ENCODE results near the gene NCOA1.
"Not testable (repeated sequence)": the region's sequence is repeated elsewhere in the genome, so short reads cannot be mapped to it uniquely, and the experiment has no call there.

NCOA1 gene

DNA sequence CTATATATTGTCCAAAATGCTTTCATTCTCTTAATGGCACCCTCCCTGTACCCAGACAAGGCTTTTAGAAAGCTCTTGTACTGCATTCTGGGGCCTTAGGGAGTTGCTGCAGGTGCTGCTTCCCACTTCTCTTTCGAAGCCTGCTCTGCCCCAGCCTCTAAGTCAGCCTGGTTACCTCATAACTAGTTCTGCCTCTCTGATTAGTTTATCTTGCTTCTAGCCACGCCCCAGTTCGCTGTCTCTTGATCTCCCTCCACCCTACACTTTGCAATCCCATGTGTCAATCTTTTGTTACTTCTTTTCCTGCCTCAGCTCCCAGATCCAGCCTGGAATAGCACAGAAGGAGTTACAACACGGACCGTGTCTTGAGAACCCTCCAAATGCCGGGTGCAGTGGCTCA, 13.8 kb upstream of the NCOA1 start:
- no peak for DNase-seq

DNA sequence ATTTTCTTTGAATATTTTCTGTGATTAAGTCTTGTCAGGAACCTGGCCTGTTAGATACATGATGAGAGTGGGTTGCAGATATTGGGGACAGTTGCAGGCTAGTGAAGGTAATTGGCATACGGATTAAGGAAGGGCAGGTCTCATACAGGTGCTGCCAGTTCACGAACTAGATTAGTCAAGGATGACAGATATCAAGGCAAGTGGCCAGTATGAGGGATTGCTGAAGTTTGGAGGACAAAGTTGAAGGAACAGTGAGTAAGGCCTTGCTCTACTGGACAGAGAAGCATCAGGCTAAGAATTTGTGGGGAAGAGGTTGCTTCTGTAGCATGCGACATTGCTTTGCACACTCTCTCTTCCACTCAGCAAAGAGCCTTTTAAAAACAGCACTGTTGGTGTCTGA, 12.8 kb upstream of the NCOA1 start:
- no peak for DNase-seq

DNA sequence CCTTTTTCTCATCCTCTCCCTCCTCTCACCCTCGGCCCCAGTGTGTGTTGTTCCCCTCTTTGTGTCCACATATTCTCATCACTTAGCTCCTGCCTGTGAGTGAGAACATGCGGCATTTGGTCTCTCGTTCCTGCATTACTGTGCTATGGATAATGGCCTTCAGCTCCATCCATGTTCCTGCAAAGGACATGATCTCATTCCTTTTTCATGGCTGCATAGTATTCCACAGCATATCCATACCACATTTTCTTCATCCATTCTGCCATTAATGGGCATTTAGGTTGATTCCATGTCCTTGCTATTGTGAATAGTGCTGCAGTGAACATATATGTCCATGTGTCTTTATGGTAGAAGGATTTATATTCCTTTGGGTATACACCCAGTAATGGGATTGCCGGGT, 10.8 kb upstream of the NCOA1 start:
- DNase-seq: no peak

DNA sequence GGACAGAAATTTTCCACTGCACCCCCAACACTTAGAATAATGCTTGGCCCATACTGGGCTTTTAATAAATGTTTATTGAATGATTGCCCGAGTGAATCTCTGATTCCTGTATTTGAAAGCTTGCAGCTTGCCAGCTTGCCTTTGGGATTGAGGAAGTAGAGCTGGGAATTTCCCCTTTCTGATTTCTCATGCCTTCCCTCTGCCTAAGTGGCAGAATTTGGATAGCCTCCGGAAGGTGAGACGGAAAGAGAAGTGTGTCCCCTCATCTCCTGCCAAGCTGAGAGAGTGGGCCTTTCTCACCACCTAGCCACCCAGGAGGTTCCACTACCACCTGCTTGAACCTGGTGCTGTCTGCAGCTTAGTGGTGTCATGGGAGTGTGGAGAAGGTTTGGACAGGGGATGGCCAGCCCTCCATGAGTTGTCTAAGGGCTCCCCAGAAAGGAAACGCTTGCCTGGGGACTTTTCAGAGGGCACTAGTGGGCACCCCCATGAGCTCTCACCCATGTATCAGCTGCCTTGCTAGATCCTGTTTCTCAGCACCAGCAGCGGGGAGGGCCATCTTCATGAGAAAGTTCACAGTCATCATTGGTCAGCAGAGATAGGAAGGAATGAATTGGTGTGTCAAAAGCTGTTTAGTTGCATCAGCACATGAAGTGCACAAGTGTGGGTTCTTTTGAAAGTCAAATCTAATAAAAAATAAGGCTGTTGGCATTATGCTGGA, 8.6 kb upstream of the NCOA1 start:
- DNase-seq: no peak

DNA sequence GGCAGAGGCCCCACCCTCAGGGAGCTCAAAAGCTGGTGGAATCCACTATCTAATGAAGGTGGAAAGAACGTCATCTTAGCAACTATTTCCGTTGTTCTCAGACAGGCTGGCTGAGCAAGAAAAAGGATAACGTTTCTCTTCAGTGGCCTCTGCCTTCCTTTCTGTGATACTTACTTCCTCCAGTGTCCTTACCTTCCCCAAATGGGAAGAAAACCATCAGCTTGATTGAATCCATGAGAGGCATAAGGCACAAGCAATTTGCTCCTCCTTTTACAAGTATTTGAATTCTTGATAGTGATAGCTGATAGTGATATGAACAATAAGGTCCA, 8.1 kb upstream of the NCOA1 start:
- DNase-seq: no peak

DNA sequence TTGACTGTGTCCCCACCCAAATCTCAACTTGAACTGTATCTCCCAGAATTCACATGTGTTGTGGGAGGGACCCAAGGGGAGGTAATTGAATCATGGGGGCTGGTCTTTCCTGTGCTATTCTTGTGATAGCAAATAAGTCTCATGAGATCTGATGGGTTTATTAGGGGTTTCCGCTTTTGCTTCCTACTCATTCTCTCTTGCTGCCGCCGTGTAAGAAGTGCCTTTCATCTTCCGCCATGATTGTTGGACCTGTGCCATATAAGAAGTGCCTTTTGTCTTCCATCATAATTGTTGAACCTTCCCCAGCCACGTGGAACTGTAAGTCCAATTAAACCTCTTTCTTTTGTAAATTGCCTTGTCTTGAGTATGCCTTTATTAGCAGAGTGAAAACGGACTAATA, 6.4 kb upstream of the NCOA1 start:
- not testable (repeated sequence) for DNase-seq

DNA sequence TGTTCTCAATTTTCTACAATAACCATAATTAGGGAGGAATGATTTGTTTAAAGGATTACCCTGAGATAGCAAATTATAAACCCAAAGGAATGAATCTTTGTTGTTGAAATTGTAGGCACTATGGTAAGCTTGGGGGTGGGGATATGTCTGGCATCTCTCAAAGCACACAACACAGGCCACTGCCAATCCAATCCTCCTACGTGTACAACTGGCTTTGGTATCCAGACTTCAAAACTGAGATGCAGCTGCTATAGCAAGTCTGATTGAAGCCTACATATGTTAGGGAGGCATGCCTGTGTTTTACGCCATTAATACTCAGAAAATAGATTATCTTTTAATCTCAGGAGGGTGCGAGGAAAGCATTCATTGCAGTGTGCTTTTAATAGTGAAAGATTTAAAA, 5.9 kb upstream of the NCOA1 start:
- DNase-seq: no peak

DNA sequence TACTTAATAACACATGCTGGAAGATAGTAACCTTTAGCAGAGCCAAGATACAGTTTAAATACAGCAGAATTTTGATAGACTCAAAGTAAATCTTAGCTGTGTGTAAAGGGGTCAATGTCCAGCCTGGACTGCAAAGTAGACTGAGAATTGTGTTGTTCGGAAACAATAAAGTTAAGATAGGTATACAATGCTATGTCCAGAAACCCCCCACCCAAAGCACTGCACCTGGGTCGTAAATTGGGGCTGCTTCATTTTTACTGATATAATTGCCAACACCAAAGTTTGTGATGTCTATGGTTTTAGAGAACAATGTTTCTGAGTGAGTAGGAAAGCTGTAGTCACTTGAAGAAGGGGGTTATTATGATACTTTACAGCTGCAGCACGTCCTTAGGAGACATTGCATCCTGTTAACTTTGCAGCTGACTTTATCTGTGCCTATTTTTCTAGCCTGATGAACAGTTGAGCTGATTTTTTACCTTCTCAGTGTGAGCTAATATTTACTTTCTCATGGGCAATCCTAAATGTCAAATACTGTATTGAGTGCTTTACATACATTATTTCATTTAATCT, 4.3 kb upstream of the NCOA1 start:
- no peak for DNase-seq

DNA sequence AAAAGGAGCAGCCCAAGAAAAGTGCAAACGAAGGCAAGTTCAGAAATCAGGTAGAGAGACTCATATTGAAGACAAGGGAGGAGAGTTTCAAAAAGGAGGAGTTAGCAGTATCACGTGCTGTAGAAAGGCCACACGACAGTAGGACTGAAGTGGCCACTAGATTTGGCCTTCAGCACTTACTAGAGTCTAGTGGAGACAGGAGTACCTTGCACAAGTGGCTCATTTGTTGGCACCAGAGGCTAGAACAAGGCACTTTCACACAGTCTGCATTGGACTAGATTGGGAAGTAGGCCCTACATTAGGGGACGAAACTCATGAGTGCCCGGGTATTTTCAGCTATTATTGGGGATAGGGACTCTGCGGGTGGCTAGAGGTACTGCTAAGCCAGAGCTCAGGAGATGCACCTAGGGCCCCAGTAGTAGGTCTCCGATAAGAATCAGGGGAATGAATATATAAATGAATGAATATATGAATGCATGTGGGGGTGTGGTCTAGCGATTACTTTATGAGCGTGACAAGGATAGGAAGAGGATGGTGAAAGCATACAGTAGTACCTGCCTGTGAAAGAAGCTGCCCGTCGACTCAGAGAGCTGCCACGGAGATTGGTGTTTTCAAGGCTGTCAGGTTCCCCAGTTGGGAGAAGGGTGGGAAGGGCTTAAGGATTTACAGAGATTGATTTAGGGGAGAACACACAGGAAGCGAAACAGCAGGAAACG, 1.4 kb upstream of the NCOA1 start:
- no peak for DNase-seq

DNA sequence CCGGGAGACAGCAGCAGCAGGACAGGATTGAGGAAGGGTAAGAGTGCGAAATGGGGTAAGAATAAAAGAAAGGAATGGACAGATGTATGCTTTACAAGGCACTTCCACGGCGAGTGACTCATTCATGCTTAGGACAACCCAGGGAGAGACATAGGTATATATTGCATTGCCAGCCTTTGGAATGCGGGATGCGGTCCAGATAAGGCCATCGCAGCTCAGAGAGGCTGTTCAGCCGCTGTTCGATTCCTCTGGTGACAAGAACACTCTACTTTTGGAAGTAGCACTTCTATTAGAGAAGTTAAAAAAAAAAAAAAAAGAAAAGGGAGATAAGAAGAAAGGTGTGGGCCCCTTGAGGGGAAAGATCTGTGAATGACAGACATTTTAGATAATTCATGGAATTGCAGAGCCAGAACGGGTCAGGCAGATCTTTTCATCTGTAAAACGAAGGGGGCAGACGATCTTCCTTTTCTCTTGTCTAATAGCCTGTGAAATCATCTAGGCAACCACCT, 819 bp upstream of the NCOA1 start:
- DNase-seq: no peak

DNA sequence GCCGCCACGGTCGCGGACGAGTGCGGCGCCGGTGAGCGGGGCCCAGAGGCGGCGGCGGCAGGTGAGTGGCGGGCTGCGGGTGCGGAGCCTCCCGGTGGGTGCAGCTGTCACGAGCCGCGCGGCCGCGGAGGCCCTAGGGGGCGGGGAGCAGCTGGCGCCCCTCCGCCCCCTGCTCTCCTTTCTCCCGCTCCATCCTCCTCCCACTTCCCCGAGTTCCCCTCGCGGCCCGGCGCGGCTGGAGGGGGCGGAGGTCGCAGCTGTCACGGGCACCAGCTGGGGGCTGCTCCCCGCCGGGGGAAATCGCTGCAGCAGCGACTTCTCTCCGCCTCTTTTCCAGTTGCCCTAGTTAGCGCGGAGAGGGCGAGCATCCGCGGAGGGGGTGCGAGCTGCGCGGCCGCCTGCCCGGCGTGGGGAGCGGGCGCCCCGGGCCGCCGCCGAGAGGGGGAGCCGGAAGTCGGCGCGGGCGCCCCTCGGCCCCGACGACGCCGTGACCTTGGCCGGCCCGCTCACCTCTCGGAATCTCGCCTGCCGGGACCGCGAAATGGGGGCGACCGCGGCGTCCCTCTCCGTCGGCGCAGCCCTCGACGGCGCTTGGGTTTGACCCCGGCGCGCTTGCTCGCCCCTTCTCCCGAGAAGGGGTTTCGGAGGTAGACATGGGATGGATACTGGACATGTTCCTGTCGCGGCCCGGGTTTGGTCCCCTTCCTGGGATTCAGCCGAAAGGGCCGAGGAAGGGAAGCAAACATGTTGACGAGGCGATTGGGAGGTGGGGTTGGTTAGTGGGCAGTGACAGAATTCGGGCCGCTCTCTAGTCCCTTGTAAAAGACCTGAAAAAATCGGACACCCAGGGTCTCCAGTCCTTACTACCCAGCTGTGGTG, 727 bp downstream of the NCOA1 start:
- DNase-seq: no peak

DNA sequence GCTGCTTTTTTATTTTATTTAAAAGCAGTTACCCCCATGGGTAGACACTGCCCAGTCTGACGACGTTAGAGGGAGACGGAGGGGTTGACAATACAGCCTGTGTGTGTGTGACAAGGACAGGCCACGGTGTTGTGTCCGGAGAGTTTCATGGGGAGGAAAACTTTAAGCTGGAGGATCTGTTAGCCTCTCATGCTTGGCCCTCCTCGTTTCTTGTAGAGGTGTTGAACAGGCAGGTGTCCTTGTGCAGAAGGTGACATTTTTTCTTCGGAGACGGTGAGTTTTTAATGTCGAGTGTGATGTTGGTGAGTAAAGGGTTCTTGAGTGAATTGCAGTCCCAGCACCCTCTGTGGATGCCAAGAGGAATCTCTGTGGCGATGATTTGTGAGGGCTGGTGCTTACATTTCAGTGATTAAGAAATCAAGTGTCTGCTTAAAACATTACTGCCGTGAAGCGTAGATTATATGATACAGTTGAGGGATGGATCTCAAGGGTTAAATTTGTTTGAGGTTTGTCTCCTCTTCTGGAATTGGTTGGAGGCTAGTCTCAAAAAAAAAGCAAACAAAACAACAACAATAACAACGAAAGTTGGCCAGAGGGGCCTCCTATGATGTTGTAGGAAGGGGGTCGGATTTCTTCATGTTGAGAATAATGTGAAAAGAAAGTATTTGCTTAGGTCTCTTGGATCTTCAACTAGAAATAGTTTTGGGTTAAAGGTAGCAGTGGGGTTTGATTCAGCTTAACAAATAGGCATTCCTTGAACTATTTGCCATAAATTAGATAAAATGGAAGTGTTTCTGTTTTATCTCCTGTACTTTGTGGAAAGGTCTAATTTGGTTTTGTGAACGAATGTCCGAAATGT, 1.6 kb downstream of the NCOA1 start:
- DNase-seq: no peak

DNA sequence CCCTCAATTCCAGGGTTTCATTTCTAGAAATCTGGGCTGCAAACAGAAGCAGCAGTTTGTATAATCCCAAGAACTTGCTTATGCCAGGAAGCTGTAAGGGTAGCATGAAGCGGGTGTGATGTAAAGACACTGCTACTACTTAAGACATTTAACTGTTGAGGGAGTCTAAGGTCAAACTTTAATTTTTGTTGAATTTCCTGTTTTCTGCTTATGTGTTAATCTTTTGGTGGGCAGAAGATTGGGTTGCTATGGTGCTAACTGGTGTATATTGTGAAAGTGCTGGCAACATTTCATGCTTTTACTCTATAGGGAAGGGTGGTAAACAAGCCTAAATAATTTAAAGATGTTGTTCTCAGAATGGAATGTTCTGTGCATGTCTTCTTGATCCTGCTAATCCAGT, 2.7 kb downstream of the NCOA1 start:
- DNase-seq: no peak

DNA sequence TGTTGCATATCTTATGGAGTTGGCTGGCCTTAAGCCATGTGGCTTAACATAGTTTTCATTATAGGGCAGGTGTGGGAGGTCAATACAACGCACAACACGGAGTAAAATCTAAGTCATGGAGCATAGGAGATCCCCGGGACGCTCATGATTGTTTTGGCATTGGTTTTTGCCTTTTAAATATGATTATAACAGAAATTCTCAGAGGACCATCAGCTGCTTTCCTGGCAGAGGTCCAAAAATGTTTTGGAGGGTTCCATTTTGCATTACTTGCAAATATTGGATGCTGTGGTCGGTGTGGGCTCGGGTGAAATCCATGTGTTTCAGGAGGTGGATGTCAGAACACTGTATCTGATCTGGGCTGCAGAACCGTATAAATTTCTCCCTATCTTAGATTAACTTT, 3.4 kb downstream of the NCOA1 start:
- DNase-seq: no peak

DNA sequence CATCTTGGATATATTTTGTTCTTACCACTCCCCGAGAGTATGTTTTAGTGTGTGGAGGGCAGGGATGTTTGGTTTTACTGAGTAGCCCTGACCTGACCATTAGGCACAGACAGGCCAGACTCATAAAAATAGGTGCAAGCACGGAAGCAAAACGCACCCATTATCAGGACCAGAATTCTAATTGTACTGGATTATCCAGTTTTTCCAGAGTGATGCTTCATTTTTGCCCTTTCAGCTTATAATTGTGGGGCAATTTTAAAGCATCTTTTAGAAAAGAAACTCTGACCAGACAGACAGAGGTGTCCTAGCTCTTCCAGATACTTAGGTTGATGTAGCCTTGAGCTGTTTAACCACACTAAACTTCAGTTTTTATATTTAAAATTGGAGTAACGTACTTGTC, 4.4 kb downstream of the NCOA1 start:
- DNase-seq: no peak

DNA sequence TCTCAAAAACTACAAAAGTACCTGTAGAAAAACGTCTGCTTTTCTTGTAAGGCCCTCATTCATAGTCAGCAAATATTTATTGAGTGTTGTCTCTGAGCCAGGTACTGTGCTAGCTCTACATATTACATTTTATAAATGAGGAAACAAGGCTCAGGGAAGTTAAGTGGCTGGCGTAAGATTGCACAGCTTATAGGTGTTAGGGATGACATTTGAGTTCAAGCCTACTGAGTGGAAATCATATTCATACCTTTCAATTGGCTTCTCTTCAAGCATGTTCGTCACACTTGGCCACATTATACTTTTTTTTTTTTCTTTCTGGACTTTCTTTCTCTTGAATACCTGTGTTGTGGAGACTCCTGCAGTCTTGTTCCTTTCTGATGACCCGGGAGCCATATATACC, 5.9 kb downstream of the NCOA1 start:
- no peak for DNase-seq

DNA sequence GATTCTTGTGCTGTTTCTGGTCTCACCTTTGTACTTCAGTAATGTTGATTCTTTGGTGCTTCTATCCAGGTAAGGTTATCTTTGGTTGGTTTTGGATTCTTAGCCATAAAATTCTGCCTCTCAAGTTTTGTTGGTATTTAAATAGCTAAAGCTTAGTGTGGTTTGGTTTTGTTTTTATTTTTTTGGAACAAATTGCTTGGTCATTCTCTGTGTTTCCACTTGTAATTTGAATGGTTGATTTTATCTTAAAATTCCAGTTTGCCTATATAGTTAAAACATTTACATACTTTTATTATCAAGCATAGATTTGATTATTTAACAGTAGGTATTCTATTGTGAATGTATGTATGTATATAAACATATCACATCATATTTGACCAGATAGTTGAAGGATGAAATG, 6.6 kb downstream of the NCOA1 start:
- DNase-seq: no peak

DNA sequence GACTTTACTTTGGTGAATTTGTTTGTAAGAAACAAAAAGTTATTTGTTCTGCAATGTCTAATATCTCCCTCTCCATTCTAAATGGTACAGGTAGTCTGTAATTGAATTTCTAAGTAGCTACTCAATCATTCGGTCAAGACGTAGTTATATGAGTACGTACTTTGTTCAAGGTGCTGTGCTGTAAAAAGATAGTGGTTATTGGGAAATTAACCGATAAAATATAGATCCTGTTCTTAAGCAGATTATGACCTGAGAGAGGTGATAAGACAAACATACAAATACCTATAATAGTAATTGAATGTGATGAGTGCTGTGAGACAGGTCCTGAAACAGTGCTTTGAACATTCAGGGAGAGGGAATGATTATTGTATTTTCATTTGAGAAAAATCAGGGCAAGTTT, 7.1 kb downstream of the NCOA1 start:
- DNase-seq: no peak

DNA sequence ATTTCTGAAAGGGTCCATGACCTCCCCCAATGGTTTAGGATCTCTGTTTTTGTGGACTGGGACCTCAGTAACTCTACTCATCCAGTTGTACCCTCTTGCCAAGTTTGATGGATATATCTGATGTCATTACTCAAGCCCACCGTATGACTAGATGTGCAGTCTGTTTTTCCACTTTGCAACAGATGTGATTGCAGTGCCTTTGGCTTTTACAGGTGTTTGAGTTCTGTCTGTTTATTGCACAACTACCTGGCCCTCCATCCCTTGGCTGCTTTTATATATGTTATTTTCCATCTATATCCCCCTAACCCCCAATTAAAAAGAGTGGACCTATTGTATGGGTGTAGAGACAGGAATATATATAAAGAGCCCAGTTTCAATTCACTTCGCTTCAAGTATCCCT, 10.8 kb downstream of the NCOA1 start:
- DNase-seq: no peak

DNA sequence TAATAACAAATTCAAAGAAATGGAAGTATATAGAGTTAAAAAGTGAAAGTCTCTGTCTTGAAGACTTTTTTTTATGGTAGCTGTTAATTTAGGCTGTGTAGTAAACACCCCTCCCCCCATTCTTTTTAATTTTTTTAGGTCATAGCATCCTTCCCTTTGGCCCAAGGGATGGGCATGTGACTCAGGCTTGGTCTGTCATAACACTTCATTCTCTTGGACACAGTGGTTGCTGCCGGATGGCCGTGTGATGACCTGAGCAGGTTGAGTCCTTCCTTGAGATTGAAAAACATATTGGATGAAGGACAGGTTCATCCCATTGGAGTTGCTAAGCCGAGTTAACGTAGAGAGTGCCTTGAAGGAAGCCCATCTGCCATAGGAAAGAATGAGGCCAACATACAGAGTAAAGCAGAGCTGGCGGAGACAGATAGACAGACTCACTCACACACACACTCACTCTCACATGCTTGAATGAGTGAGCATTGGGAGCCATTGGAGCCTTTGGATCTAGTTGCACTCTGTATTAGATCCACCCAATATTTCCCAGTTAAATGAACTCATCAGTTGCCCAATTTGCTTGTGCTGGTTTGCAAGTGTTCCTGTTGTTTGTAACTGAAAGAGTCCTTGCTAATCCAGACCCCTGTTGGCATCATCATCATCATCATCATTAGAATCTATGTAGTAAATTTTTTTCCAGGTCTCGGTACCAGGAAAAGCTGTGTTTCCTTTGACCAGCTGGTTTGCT, 14.7 kb downstream of the NCOA1 start:
- DNase-seq: no peak

DNA sequence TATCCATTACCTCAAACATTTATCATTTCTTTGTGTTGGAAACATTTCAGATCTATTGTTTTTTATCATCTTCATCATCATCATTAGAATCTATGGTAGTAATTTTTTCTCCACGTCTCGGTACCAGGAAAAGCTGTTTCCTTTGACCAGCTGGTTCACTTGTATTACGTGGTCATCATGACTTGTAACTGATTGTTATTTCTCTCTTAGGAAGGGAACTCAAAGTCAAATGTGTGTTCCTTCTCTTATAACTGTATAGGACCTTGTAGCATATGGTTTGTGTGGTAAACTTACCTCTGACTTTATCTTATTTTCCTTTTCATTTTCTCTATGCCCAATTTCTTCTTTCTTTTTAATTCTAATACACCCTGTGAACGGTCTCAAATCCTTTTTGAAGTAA, 16.5 kb downstream of the NCOA1 start:
- no peak for DNase-seq

DNA sequence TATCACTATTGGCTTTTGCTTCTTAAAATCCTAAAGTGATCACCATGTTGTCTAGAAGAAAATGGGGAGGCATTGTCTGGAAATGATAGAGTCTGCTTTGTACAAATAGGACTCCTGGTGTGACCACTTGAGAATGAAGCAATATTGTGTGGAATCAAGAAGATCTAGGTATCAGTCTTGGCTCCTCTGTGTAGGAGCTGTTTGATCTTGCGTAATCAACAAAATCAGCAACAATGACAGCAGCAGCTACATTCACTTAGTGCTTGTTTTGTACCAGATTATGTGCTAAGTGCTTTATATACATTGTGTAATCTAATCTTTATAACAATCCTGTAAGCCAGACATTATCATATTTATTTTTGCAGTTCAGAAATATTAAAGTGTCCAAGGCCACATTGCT, 17.8 kb downstream of the NCOA1 start:
- no peak for DNase-seq

Data from T1000 (cell line).